Neural cell (in vitro differentiated cells): Measurements from ENCODE around the gene CCT5. TPM values are rescaled to one million over a fixed set of nuclear protein-coding genes. Genes with fewer than 3 reads are reported as not detected.

Source experiments
- H2AFZ ChIP-seq: fragments of 200-600, 300-800 bp; sonication (generic), shearing (Covaris generic); 2 replicates; pipeline ENCODE4 v1.6.0; 2014; ENCODE audit warnings: low read depth, mild to moderate bottlenecking, antibody characterized with exemption, low read length, moderate library complexity
- H3F3A ChIP-seq: fragments of 200-600 bp; shearing (Covaris generic); 2 replicates; pipeline ENCODE4 v1.6.1; 2016; ENCODE audit warnings: mild to moderate bottlenecking, moderate library complexity, mixed read lengths, antibody characterized with exemption, low read length; ENCODE audit not compliant: insufficient read depth, poor library complexity, severe bottlenecking
- H3K27ac ChIP-seq: fragments of 200-600, 300-800 bp; sonication (generic), shearing (Covaris generic); 2 replicates; pipeline ENCODE4 v1.5.1; 2014; ENCODE audit warnings: mild to moderate bottlenecking, low read length, moderate library complexity
- H3K27me3 ChIP-seq: fragments of 300-800, 200-600 bp; sonication (generic), shearing (Covaris generic); 2 replicates; pipeline ENCODE4 v1.6.0; 2014; ENCODE audit warnings: mild to moderate bottlenecking, low read depth, low read length, moderate library complexity; ENCODE audit not compliant: insufficient read depth
- H3K36me3 ChIP-seq: fragments of 300-800, 200-600 bp; sonication (generic), shearing (Covaris generic); 2 replicates; pipeline ENCODE4 v1.5.1; 2014; ENCODE audit warnings: mild to moderate bottlenecking, antibody characterized with exemption, low read length, moderate library complexity; ENCODE audit not compliant: insufficient read depth
- H3K4me2 ChIP-seq: fragments of 300-800, 200-600 bp; sonication (generic), shearing (Covaris generic); 2 replicates; pipeline ENCODE4 v1.6.0; 2014; ENCODE audit warnings: mild to moderate bottlenecking, low read length
- H3K4me3 ChIP-seq: fragments of 300-800, 200-600 bp; sonication (generic), shearing (Covaris generic); 2 replicates; pipeline ENCODE4 v1.5.1; 2014; ENCODE audit warnings: mild to moderate bottlenecking, low read length, moderate library complexity
- H3K79me2 ChIP-seq: fragments of 200-600 bp; shearing (Covaris generic); replicated peaks from 2 replicates; pipeline ENCODE4 v1.6.0; 2014; ENCODE audit warnings: mild to moderate bottlenecking, low read length, moderate library complexity; ENCODE audit not compliant: insufficient read depth
- H3K9ac ChIP-seq: fragments of 300-800, 200-600 bp; sonication (generic), shearing (Covaris generic); 2 replicates; pipeline ENCODE4 v1.6.1; 2016; ENCODE audit warnings: mild to moderate bottlenecking, low read length, mixed read lengths
- H3K9me2 ChIP-seq: fragments of 200-600 bp; shearing (Covaris generic); 2 replicates; pipeline ENCODE4 v1.6.1; 2016; ENCODE audit warnings: mild to moderate bottlenecking, low read length, mixed read lengths; ENCODE audit not compliant: insufficient read depth
- H3K9me3 ChIP-seq: fragments of 200-600, 300-800 bp; sonication (generic), shearing (Covaris generic); 2 replicates; pipeline ENCODE4 v1.6.1; 2016; ENCODE audit warnings: mild to moderate bottlenecking, mixed run types, low read length, moderate library complexity, mixed read lengths
- H4K20me1 ChIP-seq: fragments of 200-600 bp; shearing (Covaris generic); 2 replicates; pipeline ENCODE4 v1.6.1; 2016; ENCODE audit warnings: mild to moderate bottlenecking, mixed run types; ENCODE audit not compliant: insufficient read depth
- CTCF ChIP-seq: fragments of 450-650 bp; IDR thresholded peaks from 2 replicates; pipeline ENCODE4 v1.5.1; 2014; ENCODE audit warnings: antibody characterized with exemption, mild to moderate bottlenecking, moderate library complexity; ENCODE audit not compliant: poor library complexity, severe bottlenecking
- EP300 ChIP-seq: fragments of 450-650 bp; conservative IDR thresholded peaks from 2 replicates; pipeline ENCODE4 v1.6.1; 2014; ENCODE audit warnings: antibody characterized with exemption, mild to moderate bottlenecking, moderate library complexity; ENCODE audit not compliant: poor library complexity, severe bottlenecking
- EZH2 ChIP-seq: fragments of 200-600, 300-800 bp; shearing (Covaris generic), sonication (generic); IDR thresholded peaks from 2 replicates; pipeline ENCODE4 v1.6.1; 2014; ENCODE audit warnings: antibody characterized with exemption, low read length, borderline replicate concordance, mild to moderate bottlenecking; ENCODE audit not compliant: insufficient read depth, poor library complexity, severe bottlenecking
- MXI1 ChIP-seq: fragments of 450-650 bp; conservative IDR thresholded peaks from 2 replicates; pipeline ENCODE4 v1.6.1; 2014; ENCODE audit warnings: antibody characterized with exemption, mild to moderate bottlenecking; ENCODE audit not compliant: poor library complexity, severe bottlenecking
- POLR2AphosphoS5 ChIP-seq: IDR thresholded peaks from 2 replicates; pipeline ENCODE4 v1.6.1; 2012
- RAD21 ChIP-seq: fragments of 450-650 bp; conservative IDR thresholded peaks from 2 replicates; pipeline ENCODE4 v1.6.1; 2014; ENCODE audit warnings: antibody characterized with exemption, mild to moderate bottlenecking, moderate library complexity
- SMC3 ChIP-seq: fragments of 450-650 bp; conservative IDR thresholded peaks from 2 replicates; pipeline ENCODE4 v1.6.1; 2014; ENCODE audit warnings: antibody characterized with exemption, mild to moderate bottlenecking, moderate library complexity; ENCODE audit not compliant: poor library complexity
- TAF1 ChIP-seq: IDR thresholded peaks from 2 replicates; pipeline ENCODE4 v1.6.1; 2012; ENCODE audit warnings: low read depth
- polyA plus RNA-seq: library from polyadenylated mRNA; depleted of rRNA; stranded (reverse); fragments of >200 nt; gene quantifications from 2 replicates; pipeline ENCODE4 v1.2.3, GENCODE V29; 2014
- small RNA-seq, 3 experiments: library from RNA; depleted of rRNA; stranded (forward); fragments of <200 nt; gene quantifications; one replicate each; pipeline ENCODE3, GENCODE V24; 2012
- TF ChIP-seq, protein P1 (sequence below): IDR thresholded peaks from 2 replicates; pipeline ENCODE4 v1.6.1; 2012; ENCODE audit warnings: borderline replicate concordance

The CCT5 gene
- polyA plus RNA-seq, 1 donor from 2014 or later, result 455 TPM

- Histone ChIP-seq H3K4me2 (no peak overlapping the region), H3K27me3 (peaks cover 6% of the 10 kb centered on the region), H3K4me3 (no peak overlapping the region), H3K9me2 (no peaks in the 10 kb centered on the region), H4K20me1 (no peaks in the 10 kb centered on the region), H3K79me2 (no peaks in the 10 kb centered on the region), H3F3A (no peaks in the 10 kb centered on the region), H3K9me3 (no peaks in the 10 kb centered on the region), H2AFZ (no peak overlapping the region), H3K9ac (no peak overlapping the region), H3K36me3 (no peaks in the 10 kb centered on the region), H3K27ac (no peak overlapping the region)
- TF ChIP-seq TAF1 (no peak), RAD21 (no peak), MXI1 (no peak)
Observed at GRCh38 chr5:10311595-10312425, 61.7 kb downstream of the CCT5 start.

DNA sequence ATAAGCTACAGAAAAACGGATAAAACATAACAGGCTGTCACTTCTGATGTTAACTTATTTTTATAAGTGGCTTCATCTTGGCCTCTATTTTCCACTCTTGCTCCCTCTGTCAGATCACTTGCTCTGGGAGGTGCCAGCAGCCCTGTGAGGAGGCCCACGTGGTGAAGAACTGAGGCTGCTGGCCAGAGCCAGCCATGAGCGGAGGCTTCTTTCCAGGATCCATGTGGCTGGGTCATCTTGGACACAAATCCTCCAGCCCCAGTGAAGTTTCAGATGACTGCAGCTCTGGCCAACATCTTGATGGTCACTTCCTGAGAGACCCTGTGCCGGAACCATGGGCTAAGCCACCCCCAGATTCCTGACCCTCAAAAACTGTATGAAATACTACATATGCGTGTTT, 65.1 kb downstream of the CCT5 start:
- H4K20me1 ChIP-seq, result no peaks in the 10 kb centered on the region
- no peak overlapping the region for H3K4me2 ChIP-seq
- no peak overlapping the region for H3K27ac ChIP-seq
- no peak overlapping the region for H2AFZ ChIP-seq
- TF ChIP-seq TAF1 (no peak), EP300 (no peak), MXI1 (no peak), SMC3 (no peak), POLR2AphosphoS5 (no peak), CTCF (no peak), RAD21 (no peak), EZH2 (no peak)
- TF ChIP-seq, protein P1, sequence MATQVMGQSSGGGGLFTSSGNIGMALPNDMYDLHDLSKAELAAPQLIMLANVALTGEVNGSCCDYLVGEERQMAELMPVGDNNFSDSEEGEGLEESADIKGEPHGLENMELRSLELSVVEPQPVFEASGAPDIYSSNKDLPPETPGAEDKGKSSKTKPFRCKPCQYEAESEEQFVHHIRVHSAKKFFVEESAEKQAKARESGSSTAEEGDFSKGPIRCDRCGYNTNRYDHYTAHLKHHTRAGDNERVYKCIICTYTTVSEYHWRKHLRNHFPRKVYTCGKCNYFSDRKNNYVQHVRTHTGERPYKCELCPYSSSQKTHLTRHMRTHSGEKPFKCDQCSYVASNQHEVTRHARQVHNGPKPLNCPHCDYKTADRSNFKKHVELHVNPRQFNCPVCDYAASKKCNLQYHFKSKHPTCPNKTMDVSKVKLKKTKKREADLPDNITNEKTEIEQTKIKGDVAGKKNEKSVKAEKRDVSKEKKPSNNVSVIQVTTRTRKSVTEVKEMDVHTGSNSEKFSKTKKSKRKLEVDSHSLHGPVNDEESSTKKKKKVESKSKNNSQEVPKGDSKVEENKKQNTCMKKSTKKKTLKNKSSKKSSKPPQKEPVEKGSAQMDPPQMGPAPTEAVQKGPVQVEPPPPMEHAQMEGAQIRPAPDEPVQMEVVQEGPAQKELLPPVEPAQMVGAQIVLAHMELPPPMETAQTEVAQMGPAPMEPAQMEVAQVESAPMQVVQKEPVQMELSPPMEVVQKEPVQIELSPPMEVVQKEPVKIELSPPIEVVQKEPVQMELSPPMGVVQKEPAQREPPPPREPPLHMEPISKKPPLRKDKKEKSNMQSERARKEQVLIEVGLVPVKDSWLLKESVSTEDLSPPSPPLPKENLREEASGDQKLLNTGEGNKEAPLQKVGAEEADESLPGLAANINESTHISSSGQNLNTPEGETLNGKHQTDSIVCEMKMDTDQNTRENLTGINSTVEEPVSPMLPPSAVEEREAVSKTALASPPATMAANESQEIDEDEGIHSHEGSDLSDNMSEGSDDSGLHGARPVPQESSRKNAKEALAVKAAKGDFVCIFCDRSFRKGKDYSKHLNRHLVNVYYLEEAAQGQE, result no peak
- no peaks in the 10 kb centered on the region for H3K79me2 ChIP-seq
- no peaks in the 10 kb centered on the region for H3K36me3 ChIP-seq
- H3K9me3 ChIP-seq, result no peaks in the 10 kb centered on the region
- H3K27me3 ChIP-seq, result no peaks in the 10 kb centered on the region
- no peak overlapping the region for H3K4me3 ChIP-seq
- H3F3A ChIP-seq, result no peaks in the 10 kb centered on the region
- H3K9me2 ChIP-seq, result no peaks in the 10 kb centered on the region
- H3K9ac ChIP-seq, result no peak overlapping the region

Small RNA genes within 50 kb of the gene (small RNA-seq; reads per million reads assigned to genes)
- gene RF00019, result 0 to 1.2 (median 0) reads per million in 3 experiments

Other genes starting within 250 kb of the CCT5 start
- 69.5 and 72.9 TPM in 2 replicates for gene ATPSCKMT, start 392 bp upstream of the CCT5 start, polyA plus RNA-seq
- 0.58 and 1.1 TPM in 2 replicates for gene CMBL, start 57.6 kb downstream of the CCT5 start, polyA plus RNA-seq
- gene MARCHF6, start 103.4 kb downstream of the CCT5 start, polyA plus RNA-seq, result 243 and 282 TPM in 2 replicates
- gene ROPN1L, start 191.6 kb downstream of the CCT5 start, polyA plus RNA-seq, result 0.52 and 4.3 TPM in 2 replicates